ENCODE results near the gene EFCAB11.

GRCh38 chr14:89870316-89870715 is 84.2 kb downstream of the EFCAB11 start:
- TF ChIP-seq E4F1 (CRISPR knock-in tag; IDR thresholded peaks at IDR 0.05; ENCODE audit: borderline replicate concordance) (no peak), ZNF511 (CRISPR knock-in tag; IDR thresholded peaks at IDR 0.05) (no peak), ZFP91 (CRISPR knock-in tag; IDR thresholded peaks at IDR 0.05) (no peak), EZH2 (IDR thresholded peaks at IDR 0.05; ENCODE audit: borderline replicate concordance, low read depth, low read length) (no peak), FOXJ3 (CRISPR knock-in tag; IDR thresholded peaks at IDR 0.05) (no peak), TAF1 (IDR thresholded peaks at IDR 0.05; ENCODE audit: control insufficient read depth, extremely low read depth, insufficient read depth, low read length, severe bottlenecking) (no peak), GTF2E2 (tag; IDR thresholded peaks at IDR 0.05) (no peak), ASH1L (IDR thresholded peaks at IDR 0.05; ENCODE audit: borderline replicate concordance, low read depth, partially characterized antibody) (no peak), NONO (IDR thresholded peaks at IDR 0.05; ENCODE audit: low read depth in 2 of 2, low read length in 1 of 2) (no peak)
- TF ChIP-seq, protein P1, sequence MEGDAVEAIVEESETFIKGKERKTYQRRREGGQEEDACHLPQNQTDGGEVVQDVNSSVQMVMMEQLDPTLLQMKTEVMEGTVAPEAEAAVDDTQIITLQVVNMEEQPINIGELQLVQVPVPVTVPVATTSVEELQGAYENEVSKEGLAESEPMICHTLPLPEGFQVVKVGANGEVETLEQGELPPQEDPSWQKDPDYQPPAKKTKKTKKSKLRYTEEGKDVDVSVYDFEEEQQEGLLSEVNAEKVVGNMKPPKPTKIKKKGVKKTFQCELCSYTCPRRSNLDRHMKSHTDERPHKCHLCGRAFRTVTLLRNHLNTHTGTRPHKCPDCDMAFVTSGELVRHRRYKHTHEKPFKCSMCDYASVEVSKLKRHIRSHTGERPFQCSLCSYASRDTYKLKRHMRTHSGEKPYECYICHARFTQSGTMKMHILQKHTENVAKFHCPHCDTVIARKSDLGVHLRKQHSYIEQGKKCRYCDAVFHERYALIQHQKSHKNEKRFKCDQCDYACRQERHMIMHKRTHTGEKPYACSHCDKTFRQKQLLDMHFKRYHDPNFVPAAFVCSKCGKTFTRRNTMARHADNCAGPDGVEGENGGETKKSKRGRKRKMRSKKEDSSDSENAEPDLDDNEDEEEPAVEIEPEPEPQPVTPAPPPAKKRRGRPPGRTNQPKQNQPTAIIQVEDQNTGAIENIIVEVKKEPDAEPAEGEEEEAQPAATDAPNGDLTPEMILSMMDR (IDR thresholded peaks at IDR 0.05 in 2 of 3, conservative IDR thresholded peaks at IDR 0.05 in 1 of 3; ENCODE audit: insufficient read depth in 2 of 3, low read depth in 1 of 3, low read length in 3 of 3), result no peak
- TF ChIP-seq, protein P2, sequence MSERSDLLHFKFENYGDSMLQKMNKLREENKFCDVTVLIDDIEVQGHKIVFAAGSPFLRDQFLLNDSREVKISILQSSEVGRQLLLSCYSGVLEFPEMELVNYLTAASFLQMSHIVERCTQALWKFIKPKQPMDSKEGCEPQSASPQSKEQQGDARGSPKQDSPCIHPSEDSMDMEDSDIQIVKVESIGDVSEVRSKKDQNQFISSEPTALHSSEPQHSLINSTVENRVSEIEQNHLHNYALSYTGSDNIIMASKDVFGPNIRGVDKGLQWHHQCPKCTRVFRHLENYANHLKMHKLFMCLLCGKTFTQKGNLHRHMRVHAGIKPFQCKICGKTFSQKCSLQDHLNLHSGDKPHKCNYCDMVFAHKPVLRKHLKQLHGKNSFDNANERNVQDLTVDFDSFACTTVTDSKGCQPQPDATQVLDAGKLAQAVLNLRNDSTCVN (CRISPR knock-in tag; IDR thresholded peaks at IDR 0.05), result no peak
